Testis (tissue), 3 donors: ENCODE measurements around the gene SLC29A1. TPM values are rescaled to one million over a fixed set of nuclear protein-coding genes. Genes with fewer than 3 reads are reported as not detected.

ENCODE experiments used
- DNase-seq: peaks from one replicate; pipeline ENCODE4 v3.0.0-alpha.2; 2019
- H3K27ac ChIP-seq, 2 donors: fragments of 200-600 bp; sonication (generic); one replicate each; pipeline ENCODE4 v1.5.1; 2019
- H3K27me3 ChIP-seq: fragments of 200-600 bp; sonication (generic); one replicate; pipeline ENCODE4 v1.5.1; 2019
- H3K36me3 ChIP-seq: fragments of 200-600 bp; sonication (generic); one replicate; pipeline ENCODE4 v1.5.1; 2017; ENCODE audit warnings: low read depth; ENCODE audit errors: missing control alignments
- H3K4me1 ChIP-seq: fragments of 200-600 bp; sonication (generic); one replicate; pipeline ENCODE4 v1.5.1; 2019
- H3K4me3 ChIP-seq, 2 donors: fragments of 200-600 bp; sonication (generic); one replicate each; pipeline ENCODE4 v1.5.1; 2017 to 2019
- H3K9me3 ChIP-seq: fragments of 200-600 bp; sonication (generic); one replicate; pipeline ENCODE4 v1.5.1; 2017
- CTCF ChIP-seq, 3 experiments: fragments of 450-650 bp in 2 of 3; fragments of 200-600 bp in 1 of 3; sonication (generic) in 1 of 3; IDR thresholded peaks; one replicate each; pipeline ENCODE4 v1.5.1; 2016 to 2019; ENCODE audit warnings: antibody characterized with exemption in 3 of 3, mild to moderate bottlenecking in 2 of 3, moderate library complexity in 1 of 3
- POLR2A ChIP-seq: fragments of 450-650 bp; IDR thresholded peaks from one replicate; pipeline ENCODE4 v1.6.1; 2017; ENCODE audit warnings: antibody characterized with exemption, mild to moderate bottlenecking, moderate library complexity
- WGBS, 2 donors: methylation state at CpG; one replicate each; pipeline ENCODE4 v1.1.5; 2018; 5-methylcytosine and 5-hydroxymethylcytosine counted together
- intact Hi-C: fragments of 100-400 bp; cut with DNase I; formaldehyde crosslinking; loops from one replicate; pipeline ENCODE4 v1.15.1; 2023; ENCODE audit warnings: low total_unique reads
- polyA plus RNA-seq: library from polyadenylated mRNA; stranded (reverse); fragments of 350-450 nt; fragmentation: Illumina TruSeq; extraction: RNeasy Lipid Tissue Mini Kit (QIAGEN cat#74804); gene quantifications from one replicate; pipeline ENCODE4 v1.2.3, GENCODE V29; 2014; ENCODE audit warnings: low read depth, low replicate concordance; ENCODE audit not compliant: insufficient read depth
- total RNA-seq, 2 donors: library from RNA; depleted of rRNA; stranded (reverse); fragments of >200 nt; gene quantifications; one replicate each; pipeline ENCODE4 v1.2.3, GENCODE V29; 2016

SLC29A1 gene
- total and polyA plus RNA-seq, 3 donors from 2014 or later: 41.2 to 70.0 (median 51.3) TPM

- DNase-seq: no peak
- Histone ChIP-seq H3K27me3 (no peaks in the 10 kb centered on the region), H3K36me3 (no peaks in the 10 kb centered on the region), H3K9me3 (no peaks in the 10 kb centered on the region), H3K4me3 (no peak overlapping the region), H3K27ac (no peak overlapping the region), H3K4me1 (peaks cover 23% of the 10 kb centered on the region)
- intact Hi-C loops: loop anchor here (10.0 kb wide), 1 partner anchor 188 kb away; no protein-coding TSS in a partner anchor
- 66 to 75% methylated on average over 3 of the region's 3 CpGs for WGBS, 2 donors
- TF ChIP-seq CTCF (IDR thresholded peaks at IDR 0.05): no peak
- TF ChIP-seq POLR2A: no peak
Measured at GRCh38 chr6:44266347-44266746, 43.0 kb downstream of the SLC29A1 start.

GRCh38 chr6:44267252-44267651 lies 43.9 kb downstream of the SLC29A1 start:
- 68 to 71% methylated on average over 10 of the region's 10 CpGs for WGBS, 2 donors
- no peak overlapping the region for H3K27ac ChIP-seq
- no peaks in the 10 kb centered on the region for H3K27me3 ChIP-seq
- DNase-seq: no peak
- TF ChIP-seq POLR2A (no peak), CTCF (IDR thresholded peaks at IDR 0.05) (no peak)
- H3K9me3 ChIP-seq: no peaks in the 10 kb centered on the region
- H3K4me1 ChIP-seq: peaks cover 23% of the 10 kb centered on the region
- intact Hi-C loops: loop anchor here (10.0 kb wide), 1 partner anchor 188 kb away; no protein-coding TSS in a partner anchor
- no peaks in the 10 kb centered on the region for H3K36me3 ChIP-seq
- H3K4me3 ChIP-seq: no peak overlapping the region

- Histone ChIP-seq H3K36me3 (no peaks in the 10 kb centered on the region), H3K9me3 (no peaks in the 10 kb centered on the region), H3K4me3 (no peak overlapping the region), H3K4me1 (peaks cover 17% of the 10 kb centered on the region), H3K27ac (no peak overlapping the region), H3K27me3 (no peaks in the 10 kb centered on the region)
- WGBS, 2 donors: 33 to 38% methylated on average over 5 of the region's 5 CpGs
- DNase-seq: peak; percentile 77
- intact Hi-C loops: loop anchor here (10.0 kb wide), 1 partner anchor 187 kb away; no protein-coding TSS in a partner anchor
- peak; percentile 61 to 85 (median 74) for TF ChIP-seq CTCF (IDR thresholded peaks at IDR 0.05)
- no peak for TF ChIP-seq POLR2A
Measured at GRCh38 chr6:44268095-44268628, 44.8 kb downstream of the SLC29A1 start.

- Histone ChIP-seq H3K4me1 (peaks cover 6% of the 10 kb centered on the region), H3K27me3 (no peaks in the 10 kb centered on the region), H3K36me3 (no peaks in the 10 kb centered on the region), H3K27ac (no peak overlapping the region), H3K4me3 (no peak overlapping the region), H3K9me3 (no peaks in the 10 kb centered on the region)
- 90 to 93% methylated on average over 1 of the region's 1 CpG for WGBS, 2 donors
- TF ChIP-seq POLR2A (no peak), CTCF (IDR thresholded peaks at IDR 0.05) (no peak)
- no peak for DNase-seq
- intact Hi-C loops: loop anchor here (10.0 kb wide), 1 partner anchor 185 kb away; no protein-coding TSS in a partner anchor
Measured at GRCh38 chr6:44269178-44269920, 46.0 kb downstream of the SLC29A1 start.
